Activated CD8-positive, alpha-beta memory T cell treated with anti-CD3 and anti-CD28 coated beads for 24 hours (primary cell): ENCODE data around the gene LRRTM4.

Experiments used
- DNase-seq: peaks from one replicate; pipeline ENCODE4 v3.0.0-alpha.2; 2020

The LRRTM4 gene

GRCh38 chr2:77521931-77522470 lies at the start of gene LRRTM4:
LRRTM4 (minus strand) TSS chr2:77522376.
- no peak for DNase-seq

- DNase-seq: no peak
Measured at GRCh38 chr2:77571545-77571944, 49.4 kb upstream of the LRRTM4 start.

- no peak for DNase-seq
Measured at GRCh38 chr2:77567723-77568122, 45.5 kb upstream of the LRRTM4 start.

GRCh38 chr2:77566582-77566981 lies 44.4 kb upstream of the LRRTM4 start:
- DNase-seq: no peak

- DNase-seq: no peak
Measured at GRCh38 chr2:77566131-77566530, 44.0 kb upstream of the LRRTM4 start.

GRCh38 chr2:77552956-77553355 lies 30.8 kb upstream of the LRRTM4 start:
- DNase-seq: no peak

- DNase-seq: no peak
Measured at GRCh38 chr2:77538031-77538430, 15.9 kb upstream of the LRRTM4 start.

GRCh38 chr2:77522888-77523287 lies 712 bp upstream of the LRRTM4 start:
- no peak for DNase-seq

- DNase-seq: no peak
Measured at GRCh38 chr2:77521548-77521891, 656 bp downstream of the LRRTM4 start.

GRCh38 chr2:77520641-77521547 lies 1.3 kb downstream of the LRRTM4 start:
- DNase-seq: no peak

- DNase-seq: no peak
Measured at GRCh38 chr2:77519888-77520506, 2.2 kb downstream of the LRRTM4 start.

GRCh38 chr2:77519164-77519887 lies 2.9 kb downstream of the LRRTM4 start:
- DNase-seq: no peak

GRCh38 chr2:77518311-77518710 lies 3.9 kb downstream of the LRRTM4 start:
- no peak for DNase-seq

GRCh38 chr2:77513191-77513590 lies 9.0 kb downstream of the LRRTM4 start:
- no peak for DNase-seq

GRCh38 chr2:77512507-77512906 lies 9.7 kb downstream of the LRRTM4 start:
- DNase-seq: no peak

- DNase-seq: no peak
Measured at GRCh38 chr2:77508511-77508910, 13.7 kb downstream of the LRRTM4 start.

- no peak for DNase-seq
Measured at GRCh38 chr2:77507657-77508056, 14.5 kb downstream of the LRRTM4 start.

GRCh38 chr2:77488141-77488540 lies 34.0 kb downstream of the LRRTM4 start:
- no peak for DNase-seq

- DNase-seq: no peak
Measured at GRCh38 chr2:77487074-77487803, 34.9 kb downstream of the LRRTM4 start.

GRCh38 chr2:77484026-77484425 lies 38.1 kb downstream of the LRRTM4 start:
- DNase-seq: no peak

- no peak for DNase-seq
Measured at GRCh38 chr2:77479895-77480294, 42.3 kb downstream of the LRRTM4 start.

- no peak for DNase-seq
Measured at GRCh38 chr2:77479395-77479794, 42.8 kb downstream of the LRRTM4 start.

GRCh38 chr2:77470096-77470495 lies 52.1 kb downstream of the LRRTM4 start:
- no peak for DNase-seq
